Measurements from ENCODE around the gene CCL23.

- TF ChIP-seq POLR2A (IDR thresholded peaks at IDR 0.05; ENCODE audit: low read depth), result no peak
- no peak for TF ChIP-seq CTCF (IDR thresholded peaks at IDR 0.05)
- no peak for TF ChIP-seq EP300 (IDR thresholded peaks at IDR 0.05)
Observed at GRCh38 chr17:35968520-35969054, 49.2 kb downstream of the CCL23 start.
